Right ventricle myocardium superior (tissue), 1 donor: ENCODE measurements around the gene TEX35. TPM values are rescaled to one million over a fixed set of nuclear protein-coding genes. Genes with fewer than 3 reads are reported as not detected.
"Not testable (repeated sequence)": the region's sequence is repeated elsewhere in the genome, so short reads cannot be mapped to it uniquely, and the experiment has no call there.

Source experiments
- ATAC-seq: fragments of 200-7000 bp; cut with Tn5 transposase; one replicate; pipeline ENCODE4 v1.9.1; 2020; ENCODE audit warnings: mild to moderate bottlenecking; ENCODE audit not compliant: poor library complexity
- DNase-seq: peaks from one replicate; pipeline ENCODE4 v3.0.0-alpha.2; 2020
- intact Hi-C: fragments of 100-400 bp; cut with DNase I; formaldehyde crosslinking; loops from one replicate; pipeline ENCODE4 v1.11.2; 2022
- total RNA-seq: library from RNA; stranded (reverse); fragmentation: NEBNext Ultra II Directional; extraction: Animal tissue kit (Norgen Biotek cat#: 25700); gene quantifications from one replicate; pipeline ENCODE4 v1.2.1, GENCODE V29; 2021
- donor health status: DM: no; HTN: yes; CAD: no; lungs with severe emphysema.

Gene TEX35
- total RNA-seq, 1 donor from 2014 or later = 0.40 TPM

DNA sequence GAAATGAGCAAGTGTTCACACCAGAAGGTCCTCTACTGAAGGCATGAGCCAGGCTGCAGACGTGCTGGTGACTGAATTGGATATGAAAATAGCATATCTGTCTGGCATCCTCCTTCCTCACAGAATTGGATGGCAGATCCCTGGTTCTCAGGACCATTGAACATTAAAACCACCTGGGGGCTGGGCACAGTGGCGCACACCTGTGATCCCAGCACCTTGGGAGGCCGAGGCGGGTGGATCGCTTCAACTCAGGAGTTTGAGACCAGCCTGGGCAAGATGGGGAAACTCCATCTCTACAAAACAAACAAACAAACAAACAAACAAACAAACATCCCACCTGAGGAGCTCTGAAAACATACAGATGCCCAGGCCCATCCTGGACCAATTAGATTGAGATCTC, 23.4 kb downstream of the TEX35 start:
- peak; percentile 18 for ATAC-seq
- intact Hi-C loops = no loop called here
- DNase-seq = no peak

DNA sequence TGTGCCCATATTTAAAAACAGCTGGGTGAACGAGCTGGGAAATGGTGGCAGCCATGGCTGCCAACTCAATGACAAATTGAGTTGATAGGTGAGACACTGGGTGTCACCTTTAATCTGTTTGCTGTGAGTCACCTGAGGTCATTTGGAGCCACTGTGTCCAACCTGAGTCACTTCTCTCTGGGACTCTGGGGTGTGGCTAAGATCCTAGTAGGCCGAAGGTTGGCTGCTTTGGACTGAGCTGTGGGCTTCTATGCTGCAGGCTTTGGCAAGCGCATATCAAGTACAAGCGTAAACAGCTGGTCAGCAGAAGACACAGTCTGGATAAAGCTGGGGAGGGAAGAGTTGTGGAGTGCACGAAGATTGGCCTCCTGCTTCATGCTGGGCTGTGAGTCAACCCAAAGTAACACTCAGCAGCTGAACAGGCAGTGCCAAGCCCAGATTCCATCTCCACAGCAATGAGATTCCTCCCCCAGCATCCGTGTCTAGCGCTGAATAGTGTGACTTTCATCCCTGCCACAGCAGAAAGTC, 24.0 kb downstream of the TEX35 start:
- ATAC-seq = peak; percentile 86
- DNase-seq = peak; percentile 80
- intact Hi-C loops = no loop called here

GRCh38 chr1:178537382-178538090, 24.6 kb downstream of the TEX35 start:
- DNase-seq = no peak
- ATAC-seq = no peak
- intact Hi-C loops = no loop called here

DNA sequence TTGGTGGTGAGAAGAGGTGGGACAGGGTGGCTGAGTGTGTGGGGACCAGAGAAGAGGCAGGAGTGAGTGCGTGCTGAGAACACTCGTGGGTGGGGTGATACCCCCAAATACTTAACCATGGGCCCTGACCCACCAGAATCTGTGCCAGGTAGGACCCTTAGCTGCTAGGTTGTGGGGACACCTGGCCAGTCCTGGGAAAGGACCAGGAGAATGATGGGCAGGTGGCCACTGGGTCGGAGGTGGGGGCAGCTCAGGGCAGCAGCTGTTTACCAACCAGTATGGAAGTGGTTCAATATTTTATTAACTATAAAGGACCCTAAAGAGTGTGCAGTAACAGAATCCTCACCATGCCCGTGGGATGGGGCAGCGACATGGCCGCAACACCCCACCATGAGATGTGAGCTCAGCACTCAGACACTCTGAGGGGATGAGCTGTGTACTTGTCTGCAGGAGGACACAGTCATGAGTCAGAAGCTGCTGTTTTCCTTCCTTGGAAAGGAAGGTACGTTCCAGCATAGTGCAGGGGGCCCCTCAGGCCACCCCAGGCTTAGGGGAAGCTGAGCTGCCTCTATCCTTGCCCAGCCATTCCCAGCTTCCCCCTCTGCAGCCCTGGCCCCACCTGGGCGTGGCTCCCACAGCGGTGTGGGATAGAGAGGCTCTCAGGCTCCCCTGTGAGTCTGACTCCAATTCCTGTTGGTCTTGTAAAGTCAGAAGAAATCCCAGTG, 25.4 kb downstream of the TEX35 start:
- DNase-seq = no peak
- intact Hi-C loops = no loop called here
- ATAC-seq = no peak

GRCh38 chr1:178539291-178539690, 26.4 kb downstream of the TEX35 start:
- intact Hi-C loops = no loop called here
- ATAC-seq (no peak), DNase-seq (no peak)

GRCh38 chr1:178540204-178540603, 27.3 kb downstream of the TEX35 start:
- ATAC-seq (no peak), DNase-seq (no peak)
- intact Hi-C loops = loop anchor here (5.0 kb wide), 1 partner anchor 462 kb away; no protein-coding TSS in a partner anchor

DNA sequence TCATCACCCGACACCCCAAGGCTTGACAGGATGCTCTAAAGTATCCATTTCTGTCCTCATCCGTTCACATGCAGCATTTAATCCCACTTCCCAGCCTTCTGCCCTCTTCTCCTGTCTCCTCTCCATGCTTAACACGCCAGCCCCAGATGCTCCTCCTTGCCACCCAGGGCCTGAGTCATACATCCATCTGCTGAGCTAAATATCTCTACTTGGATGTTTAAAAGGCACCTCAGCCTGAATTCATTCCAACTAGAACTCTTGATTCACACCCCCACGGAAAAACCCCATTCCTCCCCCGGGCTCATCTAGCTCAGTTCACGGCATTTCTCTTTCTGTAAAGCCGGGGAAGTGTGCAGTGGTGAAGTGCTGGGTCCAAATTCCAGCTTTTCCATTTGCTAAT, 27.7 kb downstream of the TEX35 start:
- DNase-seq (no peak), ATAC-seq (no peak)
- intact Hi-C loops = loop anchor here (5.0 kb wide), 1 partner anchor 462 kb away; no protein-coding TSS in a partner anchor

DNA sequence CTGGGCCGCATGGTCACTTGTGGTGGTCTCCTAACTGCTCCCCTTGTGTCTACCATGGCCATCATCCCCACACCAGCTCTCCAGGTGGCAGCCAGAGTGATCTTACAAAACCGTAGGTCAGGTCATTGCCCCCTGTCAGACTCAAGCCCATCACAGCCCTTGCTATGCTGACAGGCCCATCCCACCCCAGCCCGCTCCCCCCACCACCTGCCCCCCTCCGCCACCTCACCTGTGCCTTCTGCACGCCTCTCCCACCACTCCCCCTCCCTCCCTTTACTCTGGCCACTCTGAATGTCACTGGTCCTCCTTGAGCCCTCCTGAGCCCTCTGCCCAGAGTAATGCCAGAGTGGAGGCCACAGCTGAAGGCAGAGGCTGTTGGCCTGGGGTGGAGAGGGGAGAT, 28.5 kb downstream of the TEX35 start:
- DNase-seq (no peak), ATAC-seq (no peak)
- intact Hi-C loops = loop anchor here (5.0 kb wide), 1 partner anchor 461 kb away; no protein-coding TSS in a partner anchor

DNA sequence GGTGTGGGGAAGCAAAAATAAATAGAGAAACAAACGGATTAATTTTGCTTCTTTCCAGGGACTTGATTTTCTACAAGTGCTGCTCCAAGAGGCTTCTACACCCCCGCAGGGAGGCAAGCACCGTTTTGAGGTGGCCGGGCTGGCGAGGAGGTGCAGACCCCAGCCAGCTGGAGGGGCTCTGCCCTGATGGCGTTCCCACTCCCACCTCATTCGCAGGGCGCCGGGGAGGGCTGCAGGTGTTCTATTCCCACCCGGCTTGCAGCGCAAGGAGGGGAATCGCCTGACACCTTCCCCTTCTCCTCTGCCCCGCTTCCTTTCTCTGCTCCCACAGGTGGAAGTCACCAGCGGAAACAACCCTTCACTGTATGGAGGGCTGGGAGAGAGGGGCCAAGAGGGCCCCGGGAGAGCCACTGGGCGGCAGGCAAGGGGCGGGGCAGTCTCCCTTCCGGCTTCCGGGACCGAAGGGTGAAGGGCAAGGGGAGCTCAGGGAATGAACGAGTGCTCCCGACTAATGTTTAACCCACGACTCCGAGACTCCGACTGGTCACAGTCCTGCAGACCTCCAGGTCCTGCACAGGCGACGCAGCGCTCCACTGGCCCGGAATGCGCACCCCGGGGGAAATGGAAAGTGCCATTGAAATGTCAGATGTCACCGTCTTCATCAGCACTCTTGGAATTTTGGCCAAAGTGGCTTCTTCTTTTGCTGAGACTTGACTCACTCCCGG, 29.1 kb downstream of the TEX35 start:
- intact Hi-C loops = loop anchor here (2.0 to 5.0 kb wide), 2 partner anchors 211 to 460 kb away; no protein-coding TSS in a partner anchor
- DNase-seq = peak; percentile 70
- ATAC-seq = peak; percentile 68

DNA sequence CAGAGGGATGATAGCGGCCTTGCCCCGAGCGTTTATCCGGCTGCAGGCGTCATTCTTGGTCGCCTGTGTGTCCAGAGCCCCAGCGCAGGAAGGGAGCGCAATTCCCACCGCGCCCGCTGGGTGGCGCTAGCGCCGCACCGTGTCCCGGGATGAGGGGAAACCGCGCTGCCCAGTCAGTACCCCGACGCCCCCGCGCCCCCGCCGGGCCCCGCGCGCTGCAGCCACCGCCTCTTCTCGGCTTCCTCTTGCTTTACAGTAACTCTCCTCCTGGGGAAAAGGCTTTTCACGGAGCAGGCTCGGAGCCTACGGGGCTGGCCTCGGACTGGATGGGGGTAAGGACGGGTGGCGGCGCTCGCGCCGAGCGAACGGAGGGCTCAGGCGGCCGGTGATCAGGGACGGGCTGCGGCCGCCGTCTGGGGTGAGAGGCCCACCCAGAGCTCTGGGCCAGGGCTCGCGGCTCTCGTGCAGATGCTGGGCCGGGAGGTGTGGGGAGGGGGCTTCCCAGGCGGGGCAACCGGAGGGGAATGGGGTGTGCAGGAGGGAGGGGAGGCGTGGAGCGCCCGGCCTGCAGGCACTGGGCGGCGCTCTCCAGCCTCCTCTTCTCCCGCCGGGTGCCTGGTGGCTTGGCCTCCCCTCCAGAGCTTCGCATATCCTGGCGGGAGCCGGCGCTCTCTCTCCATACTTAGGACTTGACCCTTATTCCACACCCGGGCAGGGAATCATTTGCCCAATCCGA, 29.8 kb downstream of the TEX35 start:
- intact Hi-C loops = loop anchor here (2.0 to 5.0 kb wide), 2 partner anchors 210 to 460 kb away; no protein-coding TSS in a partner anchor
- DNase-seq (peak; percentile 93), ATAC-seq (peak; percentile 93)

DNA sequence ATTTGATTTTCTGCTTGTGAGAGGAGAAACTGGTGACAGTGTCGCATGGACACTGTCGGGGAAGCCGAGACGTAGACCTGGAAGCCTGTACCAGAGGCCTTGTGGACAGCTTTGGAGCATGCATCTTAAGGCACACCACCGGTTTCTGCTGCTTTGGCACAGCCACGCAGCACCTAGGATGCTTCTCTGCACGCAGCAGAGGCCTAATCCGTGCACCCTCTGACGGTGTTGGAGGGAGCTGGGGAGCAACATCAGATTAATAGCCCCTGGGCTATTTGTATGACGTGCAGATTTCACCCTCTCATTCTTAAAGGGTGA, 30.3 kb downstream of the TEX35 start:
- DNase-seq = no peak
- intact Hi-C loops = loop anchor here (2.0 to 5.0 kb wide), 2 partner anchors 210 to 459 kb away; no protein-coding TSS in a partner anchor
- ATAC-seq = peak; percentile 12

- intact Hi-C loops = loop anchor here (5.0 kb wide), 1 partner anchor 458 kb away; no protein-coding TSS in a partner anchor
- no peak for ATAC-seq
- DNase-seq = no peak
These were observed 31.6 kb downstream of the TEX35 start for GRCh38 chr1:178544531-178544930.

- ATAC-seq (no peak), DNase-seq (no peak)
- intact Hi-C loops = no loop called here
These were observed 35.2 kb downstream of the TEX35 start for GRCh38 chr1:178548108-178548507.

DNA sequence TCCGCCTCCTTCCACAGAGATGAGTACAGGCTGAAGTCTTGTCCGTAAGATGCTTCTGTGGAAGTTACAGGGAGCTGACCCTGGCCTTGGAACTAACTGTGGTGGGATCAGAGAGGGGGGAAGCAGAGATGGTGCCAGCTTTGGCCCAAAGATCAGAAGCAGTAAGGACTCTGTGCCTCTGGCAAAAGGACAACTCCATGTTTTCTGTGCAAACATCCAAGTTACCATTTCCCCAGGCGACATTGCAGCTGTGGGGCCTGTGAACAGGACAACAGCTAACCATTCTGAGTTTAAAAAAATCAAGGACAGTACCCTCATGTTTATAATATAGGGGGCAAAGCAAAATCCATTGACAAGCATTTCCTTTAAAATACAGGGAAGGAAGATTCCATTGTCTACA, 38.4 kb downstream of the TEX35 start:
- no peak for DNase-seq
- intact Hi-C loops = no loop called here
- ATAC-seq = no peak

GRCh38 chr1:178551940-178552339, 39.0 kb downstream of the TEX35 start:
- ATAC-seq = no peak
- intact Hi-C loops = no loop called here
- DNase-seq = no peak

GRCh38 chr1:178552856-178553255, 39.9 kb downstream of the TEX35 start:
- intact Hi-C loops = no loop called here
- ATAC-seq (no peak), DNase-seq (no peak)

DNA sequence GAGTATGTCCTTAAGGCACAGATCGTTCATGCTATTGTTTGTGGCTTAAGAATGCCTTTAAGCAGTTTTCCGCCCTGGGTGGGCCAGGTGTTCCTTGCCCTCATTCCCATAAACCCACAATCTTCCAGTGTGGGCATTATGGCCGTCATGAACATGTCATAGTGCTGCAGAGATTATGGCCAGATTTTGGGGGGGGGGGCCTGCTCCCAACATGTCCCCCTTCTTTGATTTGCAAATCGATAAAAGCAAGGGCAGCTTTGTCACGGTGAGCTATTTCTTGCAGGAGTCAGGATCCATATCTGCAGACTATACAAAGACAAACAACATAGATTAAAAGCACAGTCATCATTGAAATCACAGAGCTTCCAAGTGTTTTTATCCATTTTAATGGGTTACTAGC, 41.4 kb downstream of the TEX35 start:
- ATAC-seq, intact Hi-C loops, DNase-seq: not testable (repeated sequence)

- ATAC-seq, DNase-seq, intact Hi-C loops: not testable (repeated sequence)
These were observed 42.7 kb downstream of the TEX35 start for GRCh38 chr1:178555613-178556012.
